ENCODE results near the gene PIGC. TPM values are rescaled to one million over a fixed set of nuclear protein-coding genes. Genes with fewer than 3 reads are reported as not detected.

Gene PIGC
- total RNA-seq, 2 donors from 2014 or later, result 16.5 to 18.4 TPM

DNA sequence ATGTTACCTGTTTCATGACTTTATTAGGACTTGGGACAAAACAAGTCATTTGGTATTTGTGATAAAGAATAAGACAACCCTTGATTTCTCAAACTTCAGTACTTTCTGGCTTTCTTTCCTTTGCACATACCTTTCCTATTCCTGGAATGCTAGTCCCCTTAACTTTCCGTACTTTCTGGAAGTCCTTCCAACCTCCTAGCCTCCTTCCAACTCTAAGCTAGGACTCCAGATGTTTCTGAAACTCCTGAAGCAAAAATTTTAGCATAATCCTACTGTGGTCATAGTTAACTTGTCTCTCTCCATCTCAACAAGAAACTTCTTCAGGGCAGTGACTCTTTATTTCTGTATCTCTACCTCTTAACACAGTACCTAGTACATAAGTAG, 43.2 kb downstream of the PIGC start:
- Histone ChIP-seq H3K4me1 (peaks cover 14% of the 10 kb centered on the region), H3K27ac (no peak overlapping the region), H3K27me3 (no peaks in the 10 kb centered on the region), H3K4me3 (no peak overlapping the region), H3K36me3 (replicated peaks in 1 of 2; ENCODE audit: insufficient read depth in 1 of 2, low read depth in 2 of 2) (no peaks in the 10 kb centered on the region), H3K9me3 (no peaks in the 10 kb centered on the region)
- 89 to 92% methylated on average over 1 of the region's 1 CpG for WGBS, 2 donors
- intact Hi-C loops (cut with DNase I), result loop anchor here (10.0 kb wide), 1 partner anchor 306 kb away; no protein-coding TSS in a partner anchor
- TF ChIP-seq, protein P1, sequence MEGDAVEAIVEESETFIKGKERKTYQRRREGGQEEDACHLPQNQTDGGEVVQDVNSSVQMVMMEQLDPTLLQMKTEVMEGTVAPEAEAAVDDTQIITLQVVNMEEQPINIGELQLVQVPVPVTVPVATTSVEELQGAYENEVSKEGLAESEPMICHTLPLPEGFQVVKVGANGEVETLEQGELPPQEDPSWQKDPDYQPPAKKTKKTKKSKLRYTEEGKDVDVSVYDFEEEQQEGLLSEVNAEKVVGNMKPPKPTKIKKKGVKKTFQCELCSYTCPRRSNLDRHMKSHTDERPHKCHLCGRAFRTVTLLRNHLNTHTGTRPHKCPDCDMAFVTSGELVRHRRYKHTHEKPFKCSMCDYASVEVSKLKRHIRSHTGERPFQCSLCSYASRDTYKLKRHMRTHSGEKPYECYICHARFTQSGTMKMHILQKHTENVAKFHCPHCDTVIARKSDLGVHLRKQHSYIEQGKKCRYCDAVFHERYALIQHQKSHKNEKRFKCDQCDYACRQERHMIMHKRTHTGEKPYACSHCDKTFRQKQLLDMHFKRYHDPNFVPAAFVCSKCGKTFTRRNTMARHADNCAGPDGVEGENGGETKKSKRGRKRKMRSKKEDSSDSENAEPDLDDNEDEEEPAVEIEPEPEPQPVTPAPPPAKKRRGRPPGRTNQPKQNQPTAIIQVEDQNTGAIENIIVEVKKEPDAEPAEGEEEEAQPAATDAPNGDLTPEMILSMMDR (IDR thresholded peaks at IDR 0.05), result no peak
- no peak for TF ChIP-seq POLR2A (IDR thresholded peaks at IDR 0.05)
- DNase-seq (no peak), ATAC-seq (no peak)

DNA sequence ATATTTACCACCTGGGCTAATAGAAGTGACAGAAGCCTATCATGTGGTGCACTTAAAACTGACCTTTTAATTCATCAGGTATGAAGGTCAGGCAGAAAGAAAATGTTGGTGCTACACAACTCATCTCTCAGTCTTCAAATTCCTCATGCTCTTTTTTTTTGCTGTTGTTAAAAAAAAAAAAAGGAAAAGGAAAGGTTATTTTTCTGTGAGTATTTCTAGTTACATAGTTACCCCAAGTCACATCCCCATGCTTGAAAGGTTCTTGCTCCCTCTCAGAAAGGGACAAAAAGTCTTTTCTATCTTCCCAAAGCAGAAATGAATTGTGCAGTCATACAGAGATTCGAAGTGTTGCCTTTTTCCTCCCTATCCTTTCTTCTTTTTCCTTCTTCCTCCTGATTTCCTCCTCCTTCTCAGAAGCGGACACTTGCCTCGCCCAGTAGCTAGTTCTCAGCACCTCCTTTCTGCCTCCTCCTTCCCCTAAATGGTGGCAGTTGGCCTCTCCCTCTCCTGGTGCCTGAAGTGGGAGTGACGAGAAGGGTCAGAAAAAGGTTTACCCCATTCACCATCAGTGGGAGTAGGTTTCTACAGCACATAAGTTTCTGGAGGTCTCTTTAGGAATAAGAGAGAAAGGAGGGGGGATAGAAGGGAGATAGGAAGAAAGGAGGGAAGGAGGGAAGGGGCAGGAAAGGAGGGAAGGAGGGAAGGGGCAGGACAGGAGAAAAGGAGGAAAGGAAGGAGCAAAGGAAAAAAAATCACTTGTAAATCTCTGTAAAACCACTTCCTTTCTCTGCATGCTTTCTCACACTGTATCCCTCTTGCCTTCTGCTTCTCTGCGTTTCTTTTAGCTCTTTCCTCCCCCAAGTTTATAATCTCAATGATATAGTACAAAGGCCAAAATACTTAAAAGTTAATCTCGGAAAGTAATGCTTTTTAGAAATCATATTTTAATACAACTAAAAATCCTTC, 43.8 kb downstream of the PIGC start:
- 69 to 72% methylated on average over 6 of the region's 6 CpGs for whole genome bisulfite sequencing, 2 donors
- ATAC-seq (no peak), DNase-seq (no peak)
- no peaks in the 10 kb centered on the region for H3K36me3 ChIP-seq (replicated peaks in 1 of 2; ENCODE audit: insufficient read depth in 1 of 2, low read depth in 2 of 2)
- intact Hi-C loops (cut with DNase I), result loop anchor here (10.0 kb wide), 1 partner anchor 305 kb away; no protein-coding TSS in a partner anchor
- H3K4me1 ChIP-seq, result peaks cover 14% of the 10 kb centered on the region
- H3K27ac ChIP-seq, result no peak overlapping the region
- H3K27me3 ChIP-seq, result no peaks in the 10 kb centered on the region
- no peaks in the 10 kb centered on the region for H3K9me3 ChIP-seq
- no peak overlapping the region for H3K4me3 ChIP-seq
- TF ChIP-seq POLR2A (IDR thresholded peaks at IDR 0.05), result no peak
- TF ChIP-seq, protein P1 (IDR thresholded peaks at IDR 0.05), result no peak

DNA sequence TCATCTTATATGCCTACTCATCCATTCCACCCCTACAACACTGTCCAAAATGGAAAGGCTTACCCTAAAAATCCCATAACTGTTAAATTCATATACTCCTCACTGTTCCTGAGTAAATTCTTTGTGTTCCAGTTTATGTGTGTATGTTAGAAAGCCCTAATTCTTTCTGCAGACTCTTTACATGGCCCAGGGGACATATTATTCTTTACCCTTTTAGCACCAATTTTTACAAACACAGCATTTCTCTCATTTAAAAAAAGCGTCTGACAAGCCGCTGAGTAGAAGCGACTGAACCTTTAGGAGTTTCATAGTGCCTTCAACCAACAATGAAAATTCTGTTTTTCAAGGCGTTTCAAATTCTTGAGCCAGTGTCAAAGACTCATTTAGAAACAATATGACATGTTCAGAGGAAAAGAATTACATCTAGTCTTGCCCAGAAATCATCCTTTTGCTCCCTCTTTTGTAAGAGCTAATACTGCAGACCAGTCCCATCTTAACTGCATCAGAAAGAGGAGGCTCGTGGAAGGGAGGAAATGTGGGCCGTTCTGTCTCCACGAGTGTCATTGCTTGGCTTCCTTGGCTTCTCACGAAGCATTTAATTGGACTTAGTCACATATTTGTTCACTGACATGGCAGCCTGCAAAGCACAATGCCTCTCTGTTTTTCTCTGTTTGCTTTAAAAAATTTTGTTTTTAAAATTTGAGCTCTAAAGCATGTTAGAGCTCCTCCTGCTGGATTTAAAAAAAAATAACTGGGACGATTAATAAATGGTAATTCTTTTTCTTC, 44.7 kb downstream of the PIGC start:
- Histone ChIP-seq H3K36me3 (replicated peaks in 1 of 2; ENCODE audit: insufficient read depth in 1 of 2, low read depth in 2 of 2) (no peaks in the 10 kb centered on the region), H3K4me1 (peaks cover 14% of the 10 kb centered on the region), H3K9me3 (no peaks in the 10 kb centered on the region), H3K27me3 (no peaks in the 10 kb centered on the region), H3K27ac (peak overlapping the region in 3 of 4 donors; percentile 43 to 61 (median 44)), H3K4me3 (no peak overlapping the region)
- intact Hi-C loops (cut with DNase I), result no loop called here
- DNase-seq (peak; percentile 37 to 64 (median 48)), ATAC-seq (peak; percentile 85)
- 38% methylated on average over 9 of the region's 9 CpGs for WGBS, 2 donors
- no peak for TF ChIP-seq POLR2A (IDR thresholded peaks at IDR 0.05)
- TF ChIP-seq, protein P1 (IDR thresholded peaks at IDR 0.05), result peak; percentile 48 to 73 (median 71)

DNA sequence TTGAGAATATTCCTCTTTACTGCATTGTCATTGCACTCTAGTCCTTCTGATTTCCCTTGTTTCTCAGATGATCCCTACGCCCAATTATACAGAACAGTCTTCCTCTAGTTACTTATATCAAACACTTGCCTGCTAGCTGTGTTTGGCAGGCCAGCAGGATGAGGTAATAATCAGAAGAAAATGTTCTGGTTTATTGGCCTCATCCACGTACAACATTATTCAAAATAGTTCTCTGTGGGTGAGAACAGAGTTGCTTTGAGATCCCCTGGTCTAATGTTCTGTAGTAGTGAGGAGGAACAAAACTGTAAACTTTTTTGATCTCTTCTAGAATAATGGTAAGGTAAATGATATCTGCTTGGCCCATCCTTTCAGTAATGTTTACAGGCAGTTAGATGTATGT, 45.7 kb downstream of the PIGC start:
- H3K4me3 ChIP-seq, result no peak overlapping the region
- TF ChIP-seq, protein P1 (IDR thresholded peaks at IDR 0.05), result no peak
- no peak for TF ChIP-seq POLR2A (IDR thresholded peaks at IDR 0.05)
- intact Hi-C loops (cut with DNase I), result no loop called here
- H3K4me1 ChIP-seq, result peaks cover 12% of the 10 kb centered on the region
- DNase-seq, result no peak
- no peaks in the 10 kb centered on the region for H3K27me3 ChIP-seq
- no peaks in the 10 kb centered on the region for H3K9me3 ChIP-seq
- no peaks in the 10 kb centered on the region for H3K36me3 ChIP-seq (replicated peaks in 1 of 2; ENCODE audit: insufficient read depth in 1 of 2, low read depth in 2 of 2)
- ATAC-seq, result no peak
- H3K27ac ChIP-seq, result no peak overlapping the region
- 79 to 81% methylated on average over 2 of the region's 2 CpGs for WGBS, 2 donors

Measured in body of pancreas (tissue), 4 donors.